WTC11 (cell line): Measurements from ENCODE around the gene IER2. TPM values are rescaled to one million over a fixed set of nuclear protein-coding genes. Genes with fewer than 3 reads are reported as not detected.
A peak's percentile ranks its signal among the peaks of the same experiment; 100 is the strongest.

Experiments used
- ATAC-seq: fragments of 200-7000 bp; cut with Tn5 transposase; 2 replicates; pipeline ENCODE4 v1.10.0; 2021; ENCODE audit warnings: mild to moderate bottlenecking, moderate library complexity
- CTCF ChIA-PET: fragments of 300-600 bp; sonication (Branson Sonifier 250); formaldehyde crosslinking; loops from one replicate; lab custom pipeline; 2021; ENCODE audit warnings: antibody characterized with exemption; lab: Charles Lee
- POLR2A ChIA-PET: fragments of 350-600 bp; sonication (Branson Sonifier 250); formaldehyde crosslinking; loops from one replicate; lab custom pipeline; 2021; ENCODE audit warnings: antibody characterized with exemption; lab: Charles Lee
- DNase-seq: peaks from one replicate; pipeline ENCODE4 v3.0.0; 2021; ENCODE audit warnings: low spot score
- H3K27ac Mint-ChIP-seq: 2 replicates; pipeline ENCODE4 v1.8.0; 2021; ENCODE audit warnings: mixed read lengths
- H3K27me3 Mint-ChIP-seq: 2 replicates; pipeline ENCODE4 v1.8.0; 2021; ENCODE audit warnings: low read depth, mild to moderate bottlenecking, moderate library complexity, mixed read lengths
- H3K36me3 Mint-ChIP-seq: 2 replicates; pipeline ENCODE4 v1.8.0; 2021; ENCODE audit warnings: mixed read lengths
- H3K4me1 Mint-ChIP-seq: 2 replicates; pipeline ENCODE4 v1.8.0; 2022; ENCODE audit warnings: mixed read lengths
- H3K4me3 Mint-ChIP-seq: 2 replicates; pipeline ENCODE4 v1.8.0; 2021; ENCODE audit warnings: mild to moderate bottlenecking, moderate library complexity, mixed read lengths
- H3K9me3 Mint-ChIP-seq: 2 replicates; pipeline ENCODE4 v1.8.0; 2021; ENCODE audit warnings: mixed read lengths
- EMX1 ChIP-seq: fragments of 250-450 bp; sonication (Bioruptor Pico); IDR thresholded peaks from 2 replicates; pipeline ENCODE4 v1.8.0; 2021; ENCODE audit warnings: mild to moderate bottlenecking
- FOXP1 ChIP-seq: sonication (generic); formaldehyde crosslinking; IDR thresholded peaks from 2 replicates; pipeline ENCODE4 v1.8.0; 2022; ENCODE audit warnings: missing genetic modification reagents, mild to moderate bottlenecking, moderate library complexity, borderline replicate concordance
- GTF2I ChIP-seq: fragments of 250-450 bp; sonication (Bioruptor Pico); conservative IDR thresholded peaks from 2 replicates; pipeline ENCODE4 v1.4.0; 2021; ENCODE audit warnings: mild to moderate bottlenecking
- JAZF1 ChIP-seq: fragments of 250-450 bp; sonication (Bioruptor Pico); IDR thresholded peaks from 2 replicates; pipeline ENCODE4 v1.9.0; 2021; ENCODE audit warnings: moderate library complexity, mild to moderate bottlenecking, inconsistent platforms
- NFYB ChIP-seq: sonication (generic); formaldehyde crosslinking; conservative IDR thresholded peaks from 2 replicates; pipeline ENCODE4 v1.8.0; 2022; ENCODE audit warnings: low read depth, missing genetic modification reagents
- NR1H2 ChIP-seq: sonication (generic); formaldehyde crosslinking; IDR thresholded peaks from 2 replicates; pipeline ENCODE4 v1.9.0; 2021; ENCODE audit warnings: mild to moderate bottlenecking, moderate library complexity, missing genetic modification reagents
- RELA ChIP-seq: sonication (generic); formaldehyde crosslinking; IDR thresholded peaks from 2 replicates; pipeline ENCODE4 v1.8.1; 2022; ENCODE audit warnings: missing genetic modification reagents, mild to moderate bottlenecking, borderline replicate concordance
- TEAD4 ChIP-seq: sonication (generic); formaldehyde crosslinking; IDR thresholded peaks from 2 replicates; pipeline ENCODE4 v1.8.0; 2022; ENCODE audit warnings: mild to moderate bottlenecking, missing genetic modification reagents
- TP53 ChIP-seq: sonication (generic); formaldehyde crosslinking; IDR thresholded peaks from 2 replicates; pipeline ENCODE4 v1.8.1; 2023; ENCODE audit warnings: mild to moderate bottlenecking, missing genetic modification reagents
- ZNF396 ChIP-seq: fragments of 250-450 bp; sonication (Bioruptor Pico); IDR thresholded peaks from 2 replicates; pipeline ENCODE4 v1.8.0; 2021; ENCODE audit warnings: mild to moderate bottlenecking, moderate library complexity, borderline replicate concordance
- total RNA-seq: library from RNA; stranded (reverse); gene quantifications from 3 replicates; pipeline ENCODE4 v1.2.3, GENCODE V29; 2021
- TF ChIP-seq, protein P1 (sequence below): sonication (generic); formaldehyde crosslinking; IDR thresholded peaks from 2 replicates; pipeline ENCODE4 v1.8.0; 2023; ENCODE audit warnings: missing genetic modification reagents, mild to moderate bottlenecking, borderline replicate concordance
- TF ChIP-seq, protein P2 (sequence below): sonication (generic); formaldehyde crosslinking; conservative IDR thresholded peaks from 2 replicates; pipeline ENCODE4 v1.8.1; 2023; ENCODE audit warnings: mild to moderate bottlenecking, low read depth, missing genetic modification reagents, moderate library complexity
- TF ChIP-seq, protein P3 (sequence below): sonication (generic); formaldehyde crosslinking; IDR thresholded peaks from 2 replicates; pipeline ENCODE4 v1.8.1; 2023; ENCODE audit warnings: mild to moderate bottlenecking, missing genetic modification reagents, moderate library complexity
- TF ChIP-seq, protein P4 (sequence below): sonication (generic); formaldehyde crosslinking; IDR thresholded peaks from 2 replicates; pipeline ENCODE4 v1.8.1; 2022; ENCODE audit warnings: low read depth, missing genetic modification reagents, borderline replicate concordance
- TF ChIP-seq, protein P5 (sequence below): sonication (generic); formaldehyde crosslinking; IDR thresholded peaks from 2 replicates; pipeline ENCODE4 v1.8.1; 2023; ENCODE audit warnings: mild to moderate bottlenecking, moderate library complexity, missing genetic modification reagents
- TF ChIP-seq, protein P6 (sequence below): fragments of 200-600 bp; IDR thresholded peaks from 2 replicates; pipeline ENCODE4 v1.8.0; 2022; ENCODE audit warnings: antibody characterized with exemption
- TF ChIP-seq, protein P7 (sequence below): sonication (generic); formaldehyde crosslinking; IDR thresholded peaks from 2 replicates; pipeline ENCODE4 v1.8.1; 2022; ENCODE audit warnings: missing genetic modification reagents, borderline replicate concordance
- TF ChIP-seq, protein P8 (sequence below): sonication (generic); formaldehyde crosslinking; IDR thresholded peaks from 2 replicates; pipeline ENCODE4 v1.8.0; 2022; ENCODE audit warnings: mild to moderate bottlenecking, missing genetic modification reagents

IER2 gene
- total RNA-seq, 1 experiment from 2014 or later, result 138 TPM

DNA sequence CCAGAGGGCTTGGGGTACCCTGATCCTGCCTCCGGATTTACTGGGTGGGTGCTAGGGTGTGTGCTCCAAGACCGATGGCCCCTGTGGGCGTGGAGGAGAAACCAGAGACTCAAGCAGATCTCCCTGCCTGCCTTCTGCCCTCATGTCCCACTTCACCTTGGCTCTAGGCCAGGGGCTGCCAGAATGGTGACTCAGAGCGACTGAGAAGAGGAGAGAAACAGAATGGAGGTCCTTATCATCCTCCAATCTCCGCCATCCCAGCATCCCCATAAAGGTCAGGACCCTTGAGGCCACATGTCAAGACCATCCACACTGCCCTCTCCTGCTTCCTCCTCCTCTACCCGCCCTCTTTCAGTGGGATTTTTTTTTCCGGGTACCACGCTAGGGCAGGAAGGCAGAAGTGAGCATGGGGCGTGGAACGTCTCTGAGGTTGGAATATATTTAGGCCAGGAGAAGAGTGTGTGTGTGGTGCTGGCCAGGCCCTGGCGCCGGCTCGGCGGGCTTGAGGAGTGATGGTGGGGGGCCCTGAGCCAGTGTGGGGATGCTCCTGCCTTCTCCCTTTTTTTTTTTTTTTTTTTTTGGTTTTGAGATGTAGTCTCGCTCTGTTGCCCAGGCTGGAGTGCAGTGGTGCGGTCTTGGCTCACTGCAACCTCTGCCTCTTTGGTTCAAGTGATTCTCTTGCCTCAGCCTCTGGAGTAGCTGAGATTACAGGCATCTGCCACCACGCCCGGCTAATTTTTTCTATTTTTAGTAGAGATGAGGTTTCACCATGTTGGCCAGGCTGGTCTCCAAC, 22.3 kb downstream of the IER2 start (continued):
- TF ChIP-seq GTF2I (CRISPR knock-in tag), result no peak
- TF ChIP-seq TP53 (CRISPR knock-in tag), result no peak
- TF ChIP-seq RELA (CRISPR knock-in tag), result no peak
- TF ChIP-seq, protein P1, sequence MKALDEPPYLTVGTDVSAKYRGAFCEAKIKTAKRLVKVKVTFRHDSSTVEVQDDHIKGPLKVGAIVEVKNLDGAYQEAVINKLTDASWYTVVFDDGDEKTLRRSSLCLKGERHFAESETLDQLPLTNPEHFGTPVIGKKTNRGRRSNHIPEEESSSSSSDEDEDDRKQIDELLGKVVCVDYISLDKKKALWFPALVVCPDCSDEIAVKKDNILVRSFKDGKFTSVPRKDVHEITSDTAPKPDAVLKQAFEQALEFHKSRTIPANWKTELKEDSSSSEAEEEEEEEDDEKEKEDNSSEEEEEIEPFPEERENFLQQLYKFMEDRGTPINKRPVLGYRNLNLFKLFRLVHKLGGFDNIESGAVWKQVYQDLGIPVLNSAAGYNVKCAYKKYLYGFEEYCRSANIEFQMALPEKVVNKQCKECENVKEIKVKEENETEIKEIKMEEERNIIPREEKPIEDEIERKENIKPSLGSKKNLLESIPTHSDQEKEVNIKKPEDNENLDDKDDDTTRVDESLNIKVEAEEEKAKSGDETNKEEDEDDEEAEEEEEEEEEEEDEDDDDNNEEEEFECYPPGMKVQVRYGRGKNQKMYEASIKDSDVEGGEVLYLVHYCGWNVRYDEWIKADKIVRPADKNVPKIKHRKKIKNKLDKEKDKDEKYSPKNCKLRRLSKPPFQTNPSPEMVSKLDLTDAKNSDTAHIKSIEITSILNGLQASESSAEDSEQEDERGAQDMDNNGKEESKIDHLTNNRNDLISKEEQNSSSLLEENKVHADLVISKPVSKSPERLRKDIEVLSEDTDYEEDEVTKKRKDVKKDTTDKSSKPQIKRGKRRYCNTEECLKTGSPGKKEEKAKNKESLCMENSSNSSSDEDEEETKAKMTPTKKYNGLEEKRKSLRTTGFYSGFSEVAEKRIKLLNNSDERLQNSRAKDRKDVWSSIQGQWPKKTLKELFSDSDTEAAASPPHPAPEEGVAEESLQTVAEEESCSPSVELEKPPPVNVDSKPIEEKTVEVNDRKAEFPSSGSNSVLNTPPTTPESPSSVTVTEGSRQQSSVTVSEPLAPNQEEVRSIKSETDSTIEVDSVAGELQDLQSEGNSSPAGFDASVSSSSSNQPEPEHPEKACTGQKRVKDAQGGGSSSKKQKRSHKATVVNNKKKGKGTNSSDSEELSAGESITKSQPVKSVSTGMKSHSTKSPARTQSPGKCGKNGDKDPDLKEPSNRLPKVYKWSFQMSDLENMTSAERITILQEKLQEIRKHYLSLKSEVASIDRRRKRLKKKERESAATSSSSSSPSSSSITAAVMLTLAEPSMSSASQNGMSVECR, result no peak

DNA sequence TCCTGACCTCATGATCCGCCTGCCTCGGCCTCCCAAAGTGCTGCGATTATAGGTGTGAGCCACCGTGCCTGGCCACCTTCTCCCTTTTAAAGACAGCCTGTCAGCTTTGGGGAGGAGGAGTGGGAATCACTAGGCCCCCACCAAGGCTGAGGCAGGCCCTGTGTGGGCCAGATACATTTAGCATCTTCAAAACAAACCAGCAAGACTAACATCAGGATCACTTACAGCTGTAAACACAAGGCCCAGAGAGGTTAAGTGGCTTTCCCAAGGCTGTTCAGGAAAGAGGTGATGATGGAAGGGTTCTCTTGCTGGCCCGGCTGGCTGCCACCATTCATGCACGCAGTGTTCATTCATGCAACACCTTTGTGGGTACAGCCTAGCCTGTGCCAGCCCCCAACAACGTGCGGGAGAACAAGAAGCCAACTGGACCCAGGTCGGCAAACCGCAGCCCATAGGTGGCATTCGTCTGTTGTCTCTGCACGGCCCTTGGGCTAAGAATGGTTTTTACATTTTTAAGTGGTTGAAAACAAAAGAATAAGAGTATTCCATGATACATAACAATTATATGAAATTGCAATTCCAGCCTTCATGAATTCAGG, 23.0 kb downstream of the IER2 start:
- ChIA-PET CTCF (interaction anchor here (1.0 to 1.8 kb wide), 2 partner anchors 22 to 72 kb away, joined by 3 to 15 read pairs; no protein-coding TSS in a partner anchor), POLR2A (no interaction called here)
- TF ChIP-seq TEAD4 (CRISPR knock-in tag), result no peak
- no peak for TF ChIP-seq FOXP1 (CRISPR knock-in tag)
- no peak for TF ChIP-seq EMX1
- no peak for TF ChIP-seq JAZF1
- TF ChIP-seq, protein P2, sequence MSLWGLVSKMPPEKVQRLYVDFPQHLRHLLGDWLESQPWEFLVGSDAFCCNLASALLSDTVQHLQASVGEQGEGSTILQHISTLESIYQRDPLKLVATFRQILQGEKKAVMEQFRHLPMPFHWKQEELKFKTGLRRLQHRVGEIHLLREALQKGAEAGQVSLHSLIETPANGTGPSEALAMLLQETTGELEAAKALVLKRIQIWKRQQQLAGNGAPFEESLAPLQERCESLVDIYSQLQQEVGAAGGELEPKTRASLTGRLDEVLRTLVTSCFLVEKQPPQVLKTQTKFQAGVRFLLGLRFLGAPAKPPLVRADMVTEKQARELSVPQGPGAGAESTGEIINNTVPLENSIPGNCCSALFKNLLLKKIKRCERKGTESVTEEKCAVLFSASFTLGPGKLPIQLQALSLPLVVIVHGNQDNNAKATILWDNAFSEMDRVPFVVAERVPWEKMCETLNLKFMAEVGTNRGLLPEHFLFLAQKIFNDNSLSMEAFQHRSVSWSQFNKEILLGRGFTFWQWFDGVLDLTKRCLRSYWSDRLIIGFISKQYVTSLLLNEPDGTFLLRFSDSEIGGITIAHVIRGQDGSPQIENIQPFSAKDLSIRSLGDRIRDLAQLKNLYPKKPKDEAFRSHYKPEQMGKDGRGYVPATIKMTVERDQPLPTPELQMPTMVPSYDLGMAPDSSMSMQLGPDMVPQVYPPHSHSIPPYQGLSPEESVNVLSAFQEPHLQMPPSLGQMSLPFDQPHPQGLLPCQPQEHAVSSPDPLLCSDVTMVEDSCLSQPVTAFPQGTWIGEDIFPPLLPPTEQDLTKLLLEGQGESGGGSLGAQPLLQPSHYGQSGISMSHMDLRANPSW (CRISPR knock-in tag), result no peak
- TF ChIP-seq, protein P3, sequence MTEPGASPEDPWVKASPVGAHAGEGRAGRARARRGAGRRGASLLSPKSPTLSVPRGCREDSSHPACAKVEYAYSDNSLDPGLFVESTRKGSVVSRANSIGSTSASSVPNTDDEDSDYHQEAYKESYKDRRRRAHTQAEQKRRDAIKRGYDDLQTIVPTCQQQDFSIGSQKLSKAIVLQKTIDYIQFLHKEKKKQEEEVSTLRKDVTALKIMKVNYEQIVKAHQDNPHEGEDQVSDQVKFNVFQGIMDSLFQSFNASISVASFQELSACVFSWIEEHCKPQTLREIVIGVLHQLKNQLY, result no peak
- TF ChIP-seq, protein P4, sequence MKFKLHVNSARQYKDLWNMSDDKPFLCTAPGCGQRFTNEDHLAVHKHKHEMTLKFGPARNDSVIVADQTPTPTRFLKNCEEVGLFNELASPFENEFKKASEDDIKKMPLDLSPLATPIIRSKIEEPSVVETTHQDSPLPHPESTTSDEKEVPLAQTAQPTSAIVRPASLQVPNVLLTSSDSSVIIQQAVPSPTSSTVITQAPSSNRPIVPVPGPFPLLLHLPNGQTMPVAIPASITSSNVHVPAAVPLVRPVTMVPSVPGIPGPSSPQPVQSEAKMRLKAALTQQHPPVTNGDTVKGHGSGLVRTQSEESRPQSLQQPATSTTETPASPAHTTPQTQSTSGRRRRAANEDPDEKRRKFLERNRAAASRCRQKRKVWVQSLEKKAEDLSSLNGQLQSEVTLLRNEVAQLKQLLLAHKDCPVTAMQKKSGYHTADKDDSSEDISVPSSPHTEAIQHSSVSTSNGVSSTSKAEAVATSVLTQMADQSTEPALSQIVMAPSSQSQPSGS (CRISPR knock-in tag), result no peak
- TF ChIP-seq, protein P5, sequence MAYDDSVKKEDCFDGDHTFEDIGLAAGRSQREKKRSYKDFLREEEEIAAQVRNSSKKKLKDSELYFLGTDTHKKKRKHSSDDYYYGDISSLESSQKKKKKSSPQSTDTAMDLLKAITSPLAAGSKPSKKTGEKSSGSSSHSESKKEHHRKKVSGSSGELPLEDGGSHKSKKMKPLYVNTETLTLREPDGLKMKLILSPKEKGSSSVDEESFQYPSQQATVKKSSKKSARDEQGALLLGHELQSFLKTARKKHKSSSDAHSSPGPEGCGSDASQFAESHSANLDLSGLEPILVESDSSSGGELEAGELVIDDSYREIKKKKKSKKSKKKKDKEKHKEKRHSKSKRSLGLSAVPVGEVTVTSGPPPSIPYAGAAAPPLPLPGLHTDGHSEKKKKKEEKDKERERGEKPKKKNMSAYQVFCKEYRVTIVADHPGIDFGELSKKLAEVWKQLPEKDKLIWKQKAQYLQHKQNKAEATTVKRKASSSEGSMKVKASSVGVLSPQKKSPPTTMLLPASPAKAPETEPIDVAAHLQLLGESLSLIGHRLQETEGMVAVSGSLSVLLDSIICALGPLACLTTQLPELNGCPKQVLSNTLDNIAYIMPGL, result no peak
- TF ChIP-seq NFYB, result no peak
- TF ChIP-seq ZNF396, result no peak
- TF ChIP-seq, protein P6, sequence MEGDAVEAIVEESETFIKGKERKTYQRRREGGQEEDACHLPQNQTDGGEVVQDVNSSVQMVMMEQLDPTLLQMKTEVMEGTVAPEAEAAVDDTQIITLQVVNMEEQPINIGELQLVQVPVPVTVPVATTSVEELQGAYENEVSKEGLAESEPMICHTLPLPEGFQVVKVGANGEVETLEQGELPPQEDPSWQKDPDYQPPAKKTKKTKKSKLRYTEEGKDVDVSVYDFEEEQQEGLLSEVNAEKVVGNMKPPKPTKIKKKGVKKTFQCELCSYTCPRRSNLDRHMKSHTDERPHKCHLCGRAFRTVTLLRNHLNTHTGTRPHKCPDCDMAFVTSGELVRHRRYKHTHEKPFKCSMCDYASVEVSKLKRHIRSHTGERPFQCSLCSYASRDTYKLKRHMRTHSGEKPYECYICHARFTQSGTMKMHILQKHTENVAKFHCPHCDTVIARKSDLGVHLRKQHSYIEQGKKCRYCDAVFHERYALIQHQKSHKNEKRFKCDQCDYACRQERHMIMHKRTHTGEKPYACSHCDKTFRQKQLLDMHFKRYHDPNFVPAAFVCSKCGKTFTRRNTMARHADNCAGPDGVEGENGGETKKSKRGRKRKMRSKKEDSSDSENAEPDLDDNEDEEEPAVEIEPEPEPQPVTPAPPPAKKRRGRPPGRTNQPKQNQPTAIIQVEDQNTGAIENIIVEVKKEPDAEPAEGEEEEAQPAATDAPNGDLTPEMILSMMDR, result no peak
- no peak for TF ChIP-seq NR1H2
- TF ChIP-seq, protein P7, sequence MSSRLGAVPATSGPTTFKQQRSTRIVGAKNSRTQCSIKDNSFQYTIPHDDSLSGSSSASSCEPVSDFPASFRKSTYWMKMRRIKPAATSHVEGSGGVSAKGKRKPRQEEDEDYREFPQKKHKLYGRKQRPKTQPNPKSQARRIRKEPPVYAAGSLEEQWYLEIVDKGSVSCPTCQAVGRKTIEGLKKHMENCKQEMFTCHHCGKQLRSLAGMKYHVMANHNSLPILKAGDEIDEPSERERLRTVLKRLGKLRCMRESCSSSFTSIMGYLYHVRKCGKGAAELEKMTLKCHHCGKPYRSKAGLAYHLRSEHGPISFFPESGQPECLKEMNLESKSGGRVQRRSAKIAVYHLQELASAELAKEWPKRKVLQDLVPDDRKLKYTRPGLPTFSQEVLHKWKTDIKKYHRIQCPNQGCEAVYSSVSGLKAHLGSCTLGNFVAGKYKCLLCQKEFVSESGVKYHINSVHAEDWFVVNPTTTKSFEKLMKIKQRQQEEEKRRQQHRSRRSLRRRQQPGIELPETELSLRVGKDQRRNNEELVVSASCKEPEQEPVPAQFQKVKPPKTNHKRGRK, result no peak
- TF ChIP-seq, protein P8, sequence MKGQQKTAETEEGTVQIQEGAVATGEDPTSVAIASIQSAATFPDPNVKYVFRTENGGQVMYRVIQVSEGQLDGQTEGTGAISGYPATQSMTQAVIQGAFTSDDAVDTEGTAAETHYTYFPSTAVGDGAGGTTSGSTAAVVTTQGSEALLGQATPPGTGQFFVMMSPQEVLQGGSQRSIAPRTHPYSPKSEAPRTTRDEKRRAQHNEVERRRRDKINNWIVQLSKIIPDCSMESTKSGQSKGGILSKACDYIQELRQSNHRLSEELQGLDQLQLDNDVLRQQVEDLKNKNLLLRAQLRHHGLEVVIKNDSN (CRISPR knock-in tag), result no peak
- Mint-ChIP-seq H3K4me1 (peaks cover 31% of the 10 kb centered on the region), H3K27me3 (no peaks in the 10 kb centered on the region), H3K36me3 (peaks cover 4% of the 10 kb centered on the region), H3K27ac (0 out of 2 replicates have a peak overlapping the region, but pooled peaks have one; percentile 43), H3K9me3 (no peaks in the 10 kb centered on the region), H3K4me3 (no peak overlapping the region)
- DNase-seq, result no peak
- no peak for ATAC-seq
